HL-60/S4 (cell line): ENCODE results near the gene EPB41L2.
"Not testable (repeated sequence)": the region's sequence is repeated elsewhere in the genome, so short reads cannot be mapped to it uniquely, and the experiment has no call there.

Experiments used
- in situ Hi-C: fragments of 300-500 bp; cut with MboI; formaldehyde crosslinking; loops from 2 replicates; pipeline ENCODE4 v1.14.3; 2022; ENCODE audit warnings: low sequenced_read_pairs

Gene EPB41L2

GRCh38 chr6:131037194-131037897 is 25.7 kb downstream of the EPB41L2 start:
- in situ Hi-C loops = no loop called here

DNA sequence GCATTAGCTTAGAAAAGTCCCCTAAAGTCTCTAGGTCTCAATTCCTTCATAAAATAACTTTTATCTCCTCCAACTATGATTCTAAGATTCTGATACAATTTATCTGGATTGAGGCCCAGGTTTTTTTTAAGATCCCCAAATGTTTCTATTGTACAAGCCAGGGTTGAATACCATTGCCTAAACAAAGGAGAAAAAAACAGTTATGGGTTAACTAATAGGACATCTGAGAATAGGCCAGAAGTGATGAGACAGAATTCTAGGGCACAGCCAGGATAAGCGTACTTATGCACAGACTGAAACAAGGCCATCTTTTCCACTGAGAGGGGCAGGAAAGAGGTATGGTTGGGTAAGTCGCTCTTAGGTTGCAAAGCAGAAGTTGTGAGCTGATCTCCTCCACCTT is 26.4 kb downstream of the EPB41L2 start:
- in situ Hi-C loops = no loop called here

- in situ Hi-C loops = no loop called here
These were observed 26.9 kb downstream of the EPB41L2 start for GRCh38 chr6:131036143-131036542.

GRCh38 chr6:131035582-131035981 is 27.5 kb downstream of the EPB41L2 start:
- in situ Hi-C loops = no loop called here

DNA sequence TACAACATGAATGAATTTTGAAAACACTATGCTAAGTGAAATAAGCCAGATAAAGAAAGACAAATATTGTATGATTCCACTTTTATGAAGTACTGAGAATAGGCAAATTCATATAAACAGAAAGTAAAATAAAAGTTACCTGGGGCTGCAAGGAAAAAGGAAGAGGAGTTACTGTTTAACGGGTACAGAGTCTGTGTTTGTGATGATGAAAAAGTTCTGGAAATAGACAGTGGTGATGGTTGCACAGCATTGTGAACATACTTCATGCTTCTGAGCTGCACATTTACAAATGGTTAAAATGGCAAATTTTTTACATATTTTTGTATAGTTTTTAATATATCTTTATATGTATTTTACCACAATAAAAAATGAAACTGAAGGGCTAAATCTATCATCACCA is 29.4 kb downstream of the EPB41L2 start:
- in situ Hi-C loops = no loop called here

- in situ Hi-C loops = no loop called here
These were observed 33.3 kb downstream of the EPB41L2 start for GRCh38 chr6:131029626-131030297.

DNA sequence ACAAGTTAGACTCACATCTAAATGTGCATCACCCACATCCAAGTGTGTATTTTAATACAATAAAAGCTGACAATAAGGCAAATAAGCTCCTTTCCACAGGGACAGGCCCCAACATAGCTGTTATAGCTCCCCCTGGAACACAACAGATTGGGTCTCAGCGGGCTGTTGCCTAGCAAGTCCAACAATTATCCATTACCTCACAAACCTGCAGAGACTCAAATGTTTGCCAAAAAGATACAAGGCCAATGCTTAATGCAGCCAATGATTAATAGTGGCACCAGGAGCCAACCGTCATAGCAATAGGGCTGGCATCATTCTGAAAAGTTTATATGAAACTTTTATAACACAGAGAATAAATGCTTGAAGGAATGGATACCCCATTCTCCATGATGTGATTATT is 35.7 kb downstream of the EPB41L2 start:
- in situ Hi-C loops = no loop called here

GRCh38 chr6:131026243-131026642 is 36.8 kb downstream of the EPB41L2 start:
- in situ Hi-C loops = no loop called here

DNA sequence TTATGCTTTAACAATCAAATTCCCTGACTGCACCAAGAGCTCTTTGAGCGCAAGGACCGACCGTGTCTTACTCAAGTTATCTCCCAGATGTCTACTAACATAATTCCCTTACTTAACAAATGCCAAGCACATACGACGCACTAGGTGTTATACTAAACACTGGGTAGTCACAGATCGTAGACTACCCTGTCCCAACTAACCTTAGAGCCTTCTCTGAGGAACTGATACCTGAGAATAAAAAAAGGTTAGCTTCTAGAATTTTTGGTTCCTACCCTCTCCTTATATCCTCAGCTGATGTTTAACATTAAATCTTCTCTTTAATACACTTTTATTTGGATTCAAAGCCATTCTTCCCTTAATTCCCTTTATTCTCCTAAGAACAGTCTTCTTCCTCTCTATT is 38.5 kb downstream of the EPB41L2 start:
- in situ Hi-C loops = no loop called here

DNA sequence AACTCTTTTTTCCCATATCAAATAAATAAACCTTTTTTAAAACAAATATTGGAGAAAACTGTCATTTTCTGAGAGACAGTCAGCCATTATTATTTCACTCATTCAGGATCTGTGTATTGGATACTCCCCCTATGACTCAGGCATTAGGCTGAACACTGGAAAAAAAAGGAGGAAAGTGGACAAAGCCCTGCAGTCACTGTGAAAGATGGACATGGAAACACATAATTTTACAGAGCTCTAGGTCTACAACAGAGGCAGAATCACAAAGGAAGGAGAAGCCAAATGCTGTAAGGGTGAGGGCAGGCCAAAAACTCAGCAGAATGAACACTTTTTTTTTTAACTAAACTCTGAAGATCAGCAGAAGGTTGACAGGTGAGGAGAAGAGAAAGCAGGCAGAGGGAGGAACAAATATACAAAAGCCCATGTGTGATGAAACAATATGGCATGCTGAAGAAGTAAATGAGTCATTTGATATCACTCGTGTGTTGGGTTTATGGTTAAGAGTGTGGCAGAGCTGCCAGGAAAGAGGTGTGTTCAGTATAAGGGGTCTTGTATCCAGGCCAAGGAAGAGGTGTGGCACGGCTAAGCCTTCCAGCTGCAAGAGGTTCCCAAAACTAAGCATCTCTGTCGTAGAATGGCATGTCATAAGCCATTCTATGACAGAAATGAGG is 39.1 kb downstream of the EPB41L2 start:
- in situ Hi-C loops = no loop called here

- in situ Hi-C loops = no loop called here
These were observed 40.4 kb downstream of the EPB41L2 start for GRCh38 chr6:131022691-131023090.

DNA sequence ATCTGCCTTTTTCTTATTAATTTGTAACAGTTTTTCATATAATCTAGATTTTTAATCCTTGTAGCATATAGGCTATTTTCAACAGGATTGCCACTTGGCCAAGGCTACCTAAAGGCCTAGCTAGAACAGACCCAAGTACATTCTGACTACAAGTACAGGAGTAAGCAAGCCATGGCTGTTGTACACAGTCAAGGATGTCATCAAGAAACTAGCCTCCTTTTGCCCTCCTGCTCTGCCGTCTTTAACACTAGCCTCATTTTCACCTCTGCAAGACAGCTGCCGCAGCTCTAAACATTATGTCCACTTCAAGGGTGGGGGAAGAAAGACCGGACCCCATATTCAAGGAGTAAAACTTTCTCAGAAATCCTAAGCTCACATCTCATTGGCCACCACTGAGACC is 45.1 kb downstream of the EPB41L2 start:
- in situ Hi-C loops = no loop called here

DNA sequence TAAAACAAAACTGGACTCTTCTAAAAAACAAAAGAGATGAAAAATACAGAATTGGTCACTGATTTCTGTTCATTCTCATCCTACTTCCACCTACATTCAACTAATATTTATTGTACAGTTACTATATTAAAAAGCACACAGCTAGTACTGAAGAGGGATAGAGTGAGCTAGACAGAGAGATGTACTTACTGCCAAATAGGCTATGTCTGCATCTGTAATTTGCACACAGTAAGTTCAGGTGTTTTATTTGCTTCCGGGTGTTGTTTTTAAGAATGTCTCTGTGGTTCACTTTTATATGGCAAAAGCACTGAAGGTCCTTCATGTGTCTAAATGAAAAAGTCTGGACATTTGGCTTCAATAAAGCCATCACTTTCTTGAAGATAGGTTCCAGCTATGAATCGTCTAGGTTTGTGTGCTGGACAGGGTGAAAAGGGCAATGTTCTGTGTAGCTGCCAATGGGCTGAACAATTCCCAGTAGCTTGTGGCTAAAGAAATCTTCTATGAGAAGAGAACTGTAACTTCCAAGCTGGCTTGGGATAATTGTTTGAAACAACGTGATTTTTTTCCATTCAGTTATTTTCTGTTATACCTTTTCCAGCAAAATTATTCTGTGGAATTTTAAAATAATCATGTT is 47.3 kb downstream of the EPB41L2 start:
- in situ Hi-C loops = no loop called here

DNA sequence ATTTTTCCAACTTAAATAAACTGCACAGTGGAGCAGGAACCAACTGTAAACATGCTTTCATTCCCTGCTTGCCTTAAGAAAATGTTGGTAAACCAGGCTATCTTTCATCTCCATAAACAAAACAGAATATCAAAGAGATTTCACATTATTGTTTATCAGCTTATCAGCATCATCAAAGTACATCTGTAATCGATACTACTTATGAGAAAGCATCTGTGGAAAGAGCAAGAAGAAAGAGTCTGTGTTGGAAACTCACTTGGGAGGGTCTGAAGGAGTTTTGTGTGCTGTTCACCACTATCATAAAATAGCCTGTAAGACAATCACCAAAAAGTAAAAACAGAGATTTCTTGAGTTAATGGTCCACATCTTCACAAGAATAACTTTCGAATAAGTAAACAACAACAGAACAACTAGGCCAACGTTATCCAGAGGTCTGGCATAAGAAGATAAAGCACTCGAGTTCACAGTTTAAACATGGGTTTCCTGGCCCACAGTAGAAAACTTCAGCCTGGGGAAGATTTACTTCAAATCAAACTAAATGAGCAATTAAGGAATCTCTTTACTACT is 47.9 kb downstream of the EPB41L2 start:
- in situ Hi-C loops = no loop called here

GRCh38 chr6:131014080-131014776 is 48.8 kb downstream of the EPB41L2 start:
- in situ Hi-C loops = no loop called here

GRCh38 chr6:131013495-131013894 is 49.5 kb downstream of the EPB41L2 start:
- in situ Hi-C loops = no loop called here

- in situ Hi-C loops = no loop called here
These were observed 53.3 kb downstream of the EPB41L2 start for GRCh38 chr6:131009790-131010189.

GRCh38 chr6:131008965-131009364 is 54.1 kb downstream of the EPB41L2 start:
- in situ Hi-C loops = not testable (repeated sequence)

GRCh38 chr6:131007964-131008363 is 55.1 kb downstream of the EPB41L2 start:
- in situ Hi-C loops = not testable (repeated sequence)

DNA sequence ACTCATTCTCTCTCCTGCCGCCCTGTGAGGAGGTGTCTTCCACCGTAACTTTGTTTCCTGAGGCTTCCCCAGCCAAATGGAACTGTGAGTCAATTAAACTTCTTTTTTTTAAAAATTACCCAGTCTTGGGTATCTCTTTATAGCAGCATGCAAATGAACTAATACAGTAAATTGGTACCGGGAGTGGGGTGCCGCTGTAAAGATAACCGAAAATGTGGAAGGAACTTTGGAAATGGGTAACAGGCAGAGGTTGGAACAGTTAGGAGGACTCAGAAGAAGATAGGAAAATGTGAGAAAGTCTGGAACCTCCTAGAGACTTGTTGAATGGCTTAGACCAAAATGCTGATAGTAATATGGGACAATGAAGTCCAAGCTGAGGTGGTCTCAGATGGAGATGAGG is 55.8 kb downstream of the EPB41L2 start:
- in situ Hi-C loops = no loop called here
